Measurements from ENCODE around the gene MAP3K3.

GRCh38 chr17:63735691-63736090 is 113.5 kb downstream of the MAP3K3 start:
- TF ChIP-seq EZH2phosphoT487 (IDR thresholded peaks at IDR 0.05; ENCODE audit: insufficient read depth, low read depth) = no peak
- TF ChIP-seq EZH2 (IDR thresholded peaks at IDR 0.05; ENCODE audit: insufficient read depth, poor library complexity, severe bottlenecking) = no peak
